NCI-H446 treated with DMSO at 0.1 percent for 48 hours (cell line): ENCODE measurements around the gene SYT1.

ENCODE experiments used
- DNase-seq: peaks from one replicate; lab custom pipeline; 2025; lab: John Stamatoyannopoulos, UW

SYT1 gene

DNA sequence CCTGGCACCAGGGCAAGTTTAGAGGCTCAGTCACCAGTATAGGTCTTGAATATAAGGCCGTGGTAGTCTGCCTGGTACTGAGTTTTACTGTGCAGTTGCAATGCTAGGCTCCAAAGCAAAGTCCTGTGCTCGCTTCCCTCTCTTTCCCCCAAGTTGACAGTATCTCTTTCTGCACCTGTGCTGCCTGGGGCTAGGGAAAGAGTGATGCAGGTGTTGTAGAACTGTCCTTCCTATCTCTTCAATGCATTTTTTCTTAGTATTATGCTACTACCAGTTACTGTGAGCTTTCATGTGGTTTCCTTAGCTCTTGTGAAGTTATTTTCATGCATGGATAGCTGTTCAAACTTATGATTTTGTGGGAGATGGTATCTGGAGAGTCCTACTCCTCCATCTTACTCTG, 359.2 kb downstream of the SYT1 start:
- no peak for DNase-seq

DNA sequence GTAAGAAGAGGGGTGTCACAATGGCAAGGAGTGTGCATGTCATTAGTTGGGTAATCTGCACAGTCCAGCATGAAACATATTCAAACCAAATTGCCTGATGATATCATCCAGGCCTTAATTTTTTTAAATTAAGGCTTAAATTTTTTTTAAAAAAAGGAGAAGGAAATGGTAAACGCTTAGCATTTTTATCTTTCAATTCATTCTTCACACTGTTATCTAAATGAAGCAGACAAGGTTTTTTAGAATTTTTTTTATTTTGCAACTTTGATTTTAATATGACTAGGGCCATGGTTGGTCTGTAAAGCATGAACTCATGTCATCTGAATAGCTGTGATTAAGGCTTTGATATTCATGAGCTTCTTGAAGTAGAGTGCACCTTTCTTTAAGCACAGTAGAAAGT, 362.5 kb downstream of the SYT1 start:
- no peak for DNase-seq

DNA sequence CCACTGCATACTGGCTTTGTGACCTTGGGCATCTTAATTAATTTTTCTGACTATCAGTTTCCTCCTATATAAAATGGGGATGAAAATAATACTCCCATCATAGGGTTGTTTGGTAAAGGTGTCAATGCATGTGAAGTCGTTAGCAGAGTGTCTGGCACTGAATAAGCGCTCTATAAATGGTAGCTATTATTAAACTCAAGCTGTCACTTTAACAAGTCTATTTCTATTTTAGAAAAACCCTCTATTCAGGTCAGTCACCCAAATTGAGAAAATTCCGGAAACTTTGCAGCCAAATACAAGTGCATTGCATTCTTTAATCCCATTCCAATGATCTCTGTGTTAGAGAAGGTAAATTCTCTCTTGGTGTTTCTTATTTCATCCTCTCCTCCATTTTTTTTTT, 363.1 kb downstream of the SYT1 start:
- DNase-seq = no peak

DNA sequence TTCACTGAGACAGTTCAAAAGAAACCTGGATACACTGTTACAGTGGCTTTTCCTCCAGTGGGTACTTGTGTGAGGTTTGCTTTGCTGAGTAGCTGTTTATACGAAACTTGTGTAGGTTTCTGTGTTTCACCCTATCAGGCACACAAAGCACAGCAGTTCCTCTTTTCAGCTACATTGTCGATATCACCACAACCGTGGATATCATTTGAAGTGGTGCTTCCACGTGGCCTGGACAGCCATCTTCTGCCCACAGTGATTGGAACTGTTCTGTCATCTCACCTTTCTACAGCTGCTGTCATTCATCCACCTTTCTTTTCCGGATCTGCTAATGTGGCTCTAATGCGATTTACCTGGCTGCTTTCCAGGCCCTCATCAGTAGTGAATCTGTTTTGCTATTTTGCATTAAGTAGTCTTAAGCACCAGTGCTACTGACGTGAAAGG, 368.8 kb downstream of the SYT1 start:
- no peak for DNase-seq

DNA sequence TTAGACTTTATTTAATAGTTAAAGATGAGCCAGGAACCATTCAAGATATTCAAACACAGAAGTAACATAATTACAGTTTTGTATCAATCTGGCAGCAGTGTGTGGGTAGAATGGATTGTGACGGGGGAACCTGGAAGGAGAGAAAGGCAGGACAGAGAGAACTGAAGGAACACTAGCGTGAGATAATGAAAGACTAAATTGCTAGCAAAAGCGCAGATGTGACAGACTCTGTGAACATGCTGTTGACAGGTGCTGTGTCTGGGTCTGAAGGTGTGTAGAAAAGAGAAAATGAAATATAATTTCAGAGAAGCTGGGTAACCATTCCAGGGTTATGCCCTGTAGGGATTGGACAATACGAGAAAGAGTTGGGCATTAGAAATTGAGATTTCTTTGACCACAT, 372.3 kb downstream of the SYT1 start:
- no peak for DNase-seq

DNA sequence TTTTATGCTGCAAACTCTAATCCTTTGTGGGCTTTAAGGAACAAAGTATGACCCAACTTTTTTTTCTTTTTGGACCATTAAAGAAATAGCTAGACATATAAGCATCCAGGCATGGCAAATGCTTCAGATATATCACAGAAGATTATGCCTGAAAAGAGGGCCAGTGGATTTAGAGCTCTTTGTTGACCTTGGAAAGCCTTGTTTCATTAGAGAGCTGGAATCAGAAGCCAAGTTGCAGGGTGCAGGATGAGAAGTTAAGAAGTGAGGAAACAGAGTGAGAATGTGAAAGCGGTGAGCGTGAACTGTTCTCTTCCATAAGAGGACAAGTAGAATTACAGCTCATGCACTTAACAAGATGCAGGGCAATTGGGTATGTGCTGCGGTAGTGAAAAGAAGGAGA, 373.7 kb downstream of the SYT1 start:
- no peak for DNase-seq

DNA sequence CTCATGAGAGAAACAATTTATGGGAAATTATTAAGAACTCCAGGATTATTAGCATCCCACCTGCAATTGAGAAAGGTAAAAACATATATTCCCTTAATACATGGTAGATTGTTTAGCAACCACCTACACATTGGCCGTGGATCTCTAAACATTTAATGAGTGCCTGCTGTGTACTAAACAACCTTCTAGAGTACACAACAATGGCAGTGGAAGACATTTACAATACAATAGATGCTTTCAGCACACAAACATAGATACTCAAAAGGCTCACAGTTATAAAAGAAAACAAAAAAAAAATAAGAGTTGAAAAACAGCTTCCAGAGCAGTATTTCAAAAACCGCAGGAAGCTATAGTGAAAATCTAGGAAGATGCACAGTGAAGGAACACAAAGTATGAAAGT, 382.9 kb downstream of the SYT1 start:
- DNase-seq = no peak

DNA sequence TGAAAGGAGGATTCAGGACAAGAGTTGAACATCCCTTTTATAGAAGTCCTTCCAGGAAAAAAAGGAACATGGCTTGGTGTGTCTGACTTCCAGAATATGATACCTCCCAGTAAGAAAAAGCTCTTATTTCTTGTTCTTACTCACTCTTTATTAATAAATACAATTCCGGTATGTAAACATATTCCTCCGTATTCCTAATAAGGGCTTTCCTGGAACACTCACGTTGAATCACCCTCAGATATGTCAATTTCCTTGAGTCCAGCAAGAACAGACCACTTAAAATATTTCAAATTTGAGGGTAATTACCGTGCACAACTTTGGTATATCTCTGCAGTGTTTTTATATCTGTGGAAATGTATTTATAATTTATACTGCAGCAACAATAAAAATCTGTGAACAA, 385.6 kb downstream of the SYT1 start:
- DNase-seq = no peak

DNA sequence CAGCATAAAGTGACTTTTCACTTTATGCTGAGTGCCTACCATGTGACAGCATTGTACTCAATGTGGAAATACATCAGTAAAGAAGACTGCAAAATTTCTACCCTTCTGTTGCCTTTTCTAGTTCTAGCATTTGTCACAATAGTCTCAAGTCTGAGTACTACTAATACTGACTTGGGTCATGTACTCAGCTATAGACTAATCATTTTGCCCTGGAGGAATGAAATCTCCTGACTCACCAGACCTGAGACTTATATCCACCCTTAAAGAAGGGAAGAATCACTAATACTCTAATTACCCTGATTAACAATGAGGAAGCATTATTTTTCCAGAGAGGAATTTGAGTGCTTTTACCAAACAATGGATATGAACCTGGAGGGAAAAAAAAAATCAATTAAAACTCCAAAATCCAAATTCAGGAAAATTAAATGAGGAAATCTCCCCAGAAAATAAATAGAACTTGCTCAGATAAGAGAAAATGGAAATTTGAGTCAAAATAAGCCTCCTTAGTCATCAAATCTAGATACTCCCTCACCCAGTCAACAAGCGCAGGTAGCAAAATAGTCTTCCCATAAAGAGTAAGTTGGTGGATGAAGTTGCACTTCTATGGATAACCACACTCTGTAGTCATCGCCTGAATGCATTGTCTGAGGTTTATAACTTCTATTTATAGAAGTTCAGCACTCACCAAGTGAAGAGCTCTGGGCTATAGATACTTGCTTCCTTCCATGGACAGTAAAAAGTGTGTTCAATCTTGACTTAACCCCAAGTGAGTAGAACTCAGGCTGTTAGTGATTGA, 386.6 kb downstream of the SYT1 start:
- no peak for DNase-seq

DNA sequence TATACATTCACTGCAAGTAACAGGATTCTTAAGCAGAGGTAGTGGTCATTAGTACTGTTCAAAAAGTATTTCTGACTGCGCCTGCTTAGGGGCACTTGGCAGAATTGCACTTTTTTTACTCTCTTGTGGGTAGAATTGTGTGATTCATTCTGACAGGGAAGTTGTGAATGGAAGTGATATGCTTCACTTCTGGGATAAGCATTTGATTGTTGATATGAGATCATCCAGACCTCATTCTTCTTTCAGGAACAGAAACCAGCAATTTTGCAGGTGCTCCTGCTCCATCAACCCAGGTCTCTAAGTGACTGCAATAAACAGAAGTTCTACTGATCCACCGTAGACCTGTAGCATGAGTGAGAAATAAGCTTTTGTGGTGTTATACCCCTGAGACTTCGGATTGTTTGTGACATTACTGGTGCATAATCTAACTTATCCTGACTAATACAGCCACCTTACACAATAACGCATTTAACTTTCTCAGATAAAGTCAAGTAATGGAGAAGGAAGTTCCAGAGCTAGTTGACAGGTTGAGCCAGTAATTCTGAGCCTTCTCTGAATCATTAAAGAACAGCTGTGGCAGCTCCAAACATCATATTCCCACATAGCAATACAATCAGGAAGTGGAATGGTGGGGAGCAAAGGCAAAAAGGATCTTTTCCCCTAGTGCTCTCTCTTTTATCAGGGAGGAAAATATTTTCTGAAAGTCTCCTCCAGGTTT, 387.9 kb downstream of the SYT1 start:
- no peak for DNase-seq

DNA sequence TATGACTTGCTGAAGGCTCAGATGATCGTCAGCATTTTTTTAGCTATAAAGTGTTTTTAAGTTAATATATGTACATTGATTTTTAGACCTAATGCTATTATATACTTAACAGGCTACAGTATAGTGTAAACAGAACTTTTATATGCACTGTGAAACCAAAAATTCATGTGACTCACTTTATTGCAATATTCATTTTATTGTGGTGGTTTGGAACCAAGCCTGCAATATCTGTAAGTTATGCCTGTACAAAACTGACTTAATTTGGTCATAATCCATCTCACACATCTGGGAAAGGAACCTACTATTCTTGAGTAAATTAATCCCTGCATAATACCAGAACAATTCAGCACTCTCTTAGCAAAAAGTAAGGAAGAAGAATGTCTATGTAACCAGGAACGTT, 390.7 kb downstream of the SYT1 start:
- no peak for DNase-seq

DNA sequence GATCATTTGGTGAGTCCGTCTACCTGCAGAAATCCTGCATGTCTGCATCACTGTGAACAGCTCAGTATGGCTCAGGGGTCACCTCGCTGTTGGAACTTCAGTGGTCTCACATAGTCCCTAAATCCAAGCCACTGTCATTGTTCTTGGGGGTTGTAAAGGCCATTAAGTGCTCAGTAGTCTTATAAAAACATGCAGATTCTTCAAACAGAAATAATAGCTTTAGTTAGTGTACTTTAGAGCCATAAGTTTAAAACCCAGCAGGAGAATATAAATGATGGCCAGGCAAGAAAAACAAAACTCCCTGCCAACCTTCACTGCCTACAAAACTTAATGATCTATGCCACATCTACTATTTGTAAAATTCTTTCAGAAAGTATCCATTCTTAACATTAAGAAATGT, 396.3 kb downstream of the SYT1 start:
- DNase-seq = no peak

DNA sequence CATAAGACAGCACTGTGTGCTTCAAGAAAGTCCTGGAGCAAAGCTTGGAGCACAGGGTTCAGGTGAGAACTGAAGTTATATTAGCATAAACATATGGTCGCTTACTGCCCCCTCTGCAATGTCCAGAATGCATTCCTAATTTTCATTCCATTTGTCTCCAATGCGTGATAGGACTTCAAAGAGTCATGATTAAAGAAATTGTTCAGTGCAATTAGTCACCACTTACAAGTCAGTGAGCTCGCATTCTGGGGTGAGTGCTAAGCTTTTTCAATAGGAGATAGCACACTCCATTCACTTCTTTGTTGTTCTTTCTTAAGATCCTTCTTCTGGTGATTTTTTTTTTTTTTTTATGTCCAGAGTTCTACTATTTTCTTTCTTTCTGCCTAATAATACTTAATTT, 398.4 kb downstream of the SYT1 start:
- DNase-seq = no peak

DNA sequence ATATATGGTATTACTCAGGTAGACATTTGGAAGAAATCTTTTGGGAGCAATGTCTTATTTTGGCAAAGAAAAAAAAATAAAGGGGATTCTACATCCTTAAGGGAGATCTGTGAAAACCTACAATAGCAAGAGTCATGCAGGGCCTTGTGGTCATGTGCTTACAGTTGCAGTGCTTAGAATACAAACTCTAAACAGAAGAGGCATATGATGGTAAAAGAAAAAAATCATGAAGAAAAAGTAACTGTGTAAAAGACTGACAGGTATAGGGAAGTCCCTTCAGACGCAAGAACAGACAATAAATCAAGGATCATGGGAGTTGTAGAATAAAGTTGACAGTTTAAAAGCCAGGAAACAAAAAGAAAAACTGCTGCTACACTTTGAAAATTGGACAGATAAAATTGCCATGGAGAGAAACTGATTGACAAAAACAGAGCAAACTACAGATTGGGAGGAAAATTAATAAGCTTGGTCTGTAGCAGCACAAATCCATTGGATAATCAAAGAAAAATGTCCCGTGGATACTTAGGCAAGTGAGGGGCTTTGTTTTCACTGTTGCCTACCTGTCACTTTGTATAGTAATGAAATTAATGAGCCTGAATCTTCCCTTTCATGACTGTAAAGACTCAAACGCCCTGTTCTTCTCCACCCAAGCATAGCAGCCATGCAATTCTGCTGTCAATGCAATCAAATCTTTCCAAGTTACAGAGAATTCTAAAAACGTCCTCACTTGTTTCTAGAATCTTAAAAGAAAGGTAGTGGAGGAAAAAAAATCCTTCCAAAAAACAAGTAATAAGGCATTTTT, 402.0 kb downstream of the SYT1 start:
- DNase-seq = no peak

DNA sequence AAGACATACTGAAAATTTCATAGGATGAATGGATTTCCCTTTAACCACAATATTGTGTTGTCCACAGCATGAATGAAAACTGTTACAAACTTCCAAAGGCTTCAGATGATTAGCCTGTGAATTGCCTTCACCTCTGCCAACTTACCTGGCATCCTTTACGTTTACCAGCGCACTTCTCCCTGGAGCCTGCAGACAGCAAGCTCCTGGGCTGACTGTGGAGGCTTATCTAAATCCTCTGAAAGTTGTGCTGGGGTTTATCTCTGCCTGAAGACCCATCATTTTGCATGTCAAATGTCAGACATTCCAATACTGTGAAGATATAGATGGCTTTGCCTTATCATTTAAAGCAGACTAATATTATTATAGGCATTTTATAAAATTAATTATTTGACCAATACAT, 403.0 kb downstream of the SYT1 start:
- no peak for DNase-seq

DNA sequence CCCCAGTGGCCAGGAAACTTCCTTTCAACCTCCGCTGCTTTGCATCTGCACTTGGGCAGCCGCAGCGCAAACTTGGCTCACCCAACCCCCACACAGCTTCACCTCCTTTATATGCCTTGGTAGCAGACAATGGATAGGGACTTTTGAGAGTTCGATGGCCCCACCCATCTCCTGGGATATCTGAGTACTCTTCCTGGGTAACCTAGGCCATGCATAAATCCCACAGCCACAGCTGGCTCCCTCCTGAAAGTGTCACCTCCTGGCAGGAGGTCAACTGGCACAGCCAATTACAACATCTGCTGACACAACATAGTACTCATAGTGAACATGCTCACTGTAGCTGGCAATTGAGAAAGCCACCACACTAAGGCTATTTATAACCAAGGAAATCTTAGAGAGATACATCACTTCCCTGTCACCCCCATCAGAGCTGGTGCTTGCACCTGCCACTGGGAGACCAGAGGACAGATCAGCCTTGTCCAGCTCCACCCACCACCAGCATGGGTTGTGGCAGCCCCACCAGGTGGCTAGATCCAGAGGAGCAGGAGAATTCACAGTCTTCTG, 410.0 kb downstream of the SYT1 start:
- no peak for DNase-seq

DNA sequence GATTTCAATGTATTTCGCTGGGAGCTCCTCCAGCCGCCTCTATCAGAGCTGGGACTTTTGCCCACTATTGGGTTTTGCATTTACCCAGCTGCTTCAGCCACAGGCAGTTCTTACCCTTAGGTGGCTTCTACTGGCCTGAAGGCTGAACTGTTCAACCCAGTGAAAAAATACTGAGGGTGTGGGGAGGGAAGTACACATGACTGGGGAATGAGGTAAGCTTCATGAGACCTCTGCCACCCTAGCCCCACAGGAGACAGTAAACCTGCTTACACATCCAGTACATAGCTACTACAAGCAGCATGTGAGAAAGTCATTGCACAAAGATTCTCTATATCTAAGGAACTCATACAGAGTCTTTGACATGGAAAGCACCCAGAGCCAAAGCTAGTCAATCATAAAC, 411.1 kb downstream of the SYT1 start:
- no peak for DNase-seq

DNA sequence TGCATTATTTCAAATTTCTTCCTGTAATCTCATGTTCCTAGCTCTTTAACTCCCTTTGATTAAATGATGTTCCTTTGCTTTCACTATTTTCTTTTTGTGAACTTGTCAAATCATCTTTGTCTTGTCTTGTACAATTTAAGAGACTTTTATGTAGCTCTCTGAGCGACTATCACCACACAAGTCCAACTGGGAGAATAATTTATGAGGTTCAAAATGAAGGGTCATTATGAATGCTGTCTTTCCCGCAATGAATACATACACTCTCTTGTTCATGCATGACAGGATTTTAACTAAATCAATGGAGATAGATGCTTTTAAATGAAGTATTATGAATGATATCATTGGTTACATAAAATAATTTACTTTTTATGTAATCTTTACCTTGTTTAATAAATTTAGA, 418.8 kb downstream of the SYT1 start:
- no peak for DNase-seq

DNA sequence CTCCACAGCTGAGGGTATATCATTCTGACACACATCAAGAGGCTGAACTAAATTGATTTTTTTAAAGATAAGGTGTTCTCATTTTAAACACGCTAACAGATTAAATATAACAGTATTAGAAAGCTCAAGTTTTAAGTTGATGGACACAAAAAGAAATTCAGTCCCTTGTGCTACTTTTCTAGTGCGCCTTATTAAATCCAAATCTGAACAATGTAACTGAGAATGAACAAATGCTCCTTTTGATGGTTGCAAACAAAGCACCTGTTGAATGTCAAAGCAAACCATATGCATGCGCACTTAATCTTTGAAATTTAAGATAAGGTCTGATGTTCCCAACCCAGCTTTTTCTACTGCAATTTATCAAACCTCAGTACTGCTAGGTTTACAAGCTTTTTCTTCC, 424.3 kb downstream of the SYT1 start:
- DNase-seq = no peak

DNA sequence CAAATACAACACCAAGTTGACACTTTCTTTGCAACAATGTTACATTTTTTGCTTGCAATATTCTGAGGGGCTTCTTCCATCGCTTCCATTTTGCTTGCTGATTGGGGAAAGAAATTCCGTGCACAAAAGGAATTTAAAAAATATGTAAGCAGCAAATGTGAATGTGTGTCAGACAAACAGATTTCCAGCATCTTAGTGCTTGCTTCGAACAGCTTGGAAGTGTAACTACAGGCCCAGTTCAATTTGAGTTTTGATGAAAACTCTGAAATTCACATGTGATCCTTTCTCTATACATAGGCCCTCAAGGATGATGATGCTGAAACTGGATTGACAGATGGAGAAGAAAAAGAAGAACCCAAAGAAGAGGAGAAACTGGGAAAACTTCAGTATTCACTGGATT, 427.1 kb downstream of the SYT1 start:
- DNase-seq = no peak

DNA sequence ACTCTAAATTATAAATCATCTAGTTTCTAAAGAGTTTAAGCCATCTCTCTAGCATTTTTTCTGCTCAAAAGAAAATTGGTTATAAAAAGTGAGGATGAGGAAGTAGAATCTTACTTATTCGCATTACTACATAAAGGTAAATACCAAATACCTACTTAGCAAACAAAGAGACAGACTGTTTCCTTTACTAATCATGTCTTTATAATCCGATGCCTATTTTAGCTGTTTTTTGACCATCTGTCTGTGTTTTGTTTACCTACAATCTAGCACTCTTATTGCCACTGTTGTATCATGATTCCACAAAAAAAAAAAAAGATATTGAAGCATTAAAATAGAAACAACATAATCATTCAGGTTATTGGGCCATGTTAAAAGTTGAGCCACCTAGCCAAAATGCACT, 430.0 kb downstream of the SYT1 start:
- no peak for DNase-seq

DNA sequence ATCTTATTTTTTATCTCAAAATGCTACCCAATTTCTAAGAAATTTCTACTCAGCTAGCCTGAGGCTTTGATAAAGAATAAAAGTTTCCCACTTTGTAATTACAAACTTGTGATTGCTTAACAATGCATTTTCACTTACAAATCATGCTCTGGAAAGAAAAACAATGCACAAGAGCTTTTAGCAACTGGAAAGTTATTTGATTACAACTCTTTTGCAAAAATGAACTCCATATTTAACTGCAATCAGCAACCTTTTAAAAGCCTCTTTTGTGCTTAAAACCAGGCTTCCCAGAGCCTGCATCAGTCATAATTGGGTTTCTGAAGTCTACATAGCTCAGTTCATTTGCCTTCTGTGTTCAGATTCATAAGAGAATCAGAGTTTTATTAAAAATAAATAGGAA, 431.0 kb downstream of the SYT1 start:
- no peak for DNase-seq

DNA sequence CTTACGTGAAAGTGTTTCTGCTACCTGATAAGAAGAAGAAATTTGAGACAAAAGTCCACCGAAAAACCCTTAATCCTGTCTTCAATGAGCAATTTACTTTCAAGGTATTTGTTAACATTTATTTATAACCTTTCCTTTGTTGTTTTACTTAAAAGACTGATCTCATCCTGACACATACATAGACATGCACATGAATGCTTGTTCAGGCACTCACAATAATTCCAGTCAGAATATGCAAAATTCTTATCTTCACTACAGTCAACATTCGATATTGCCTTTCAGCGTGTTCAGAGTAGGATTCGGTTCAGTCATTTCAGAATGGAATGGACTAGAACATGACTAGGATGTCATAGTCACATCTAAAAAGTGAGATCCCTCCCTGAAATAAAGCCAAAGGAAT, 431.6 kb downstream of the SYT1 start:
- DNase-seq = no peak
